Neural cell (in vitro differentiated cells): ENCODE results near the gene THOC2. TPM values are rescaled to one million over a fixed set of nuclear protein-coding genes. Genes with fewer than 3 reads are reported as not detected.

Experiments used
- H2AFZ ChIP-seq: fragments of 200-600, 300-800 bp; sonication (generic), shearing (Covaris generic); 2 replicates; pipeline ENCODE4 v1.6.0; 2014; ENCODE audit warnings: low read depth, mild to moderate bottlenecking, antibody characterized with exemption, low read length, moderate library complexity
- H3F3A ChIP-seq: fragments of 200-600 bp; shearing (Covaris generic); 2 replicates; pipeline ENCODE4 v1.6.1; 2016; ENCODE audit warnings: mild to moderate bottlenecking, moderate library complexity, mixed read lengths, antibody characterized with exemption, low read length; ENCODE audit not compliant: insufficient read depth, poor library complexity, severe bottlenecking
- H3K27ac ChIP-seq: fragments of 200-600, 300-800 bp; sonication (generic), shearing (Covaris generic); 2 replicates; pipeline ENCODE4 v1.5.1; 2014; ENCODE audit warnings: mild to moderate bottlenecking, low read length, moderate library complexity
- H3K27me3 ChIP-seq: fragments of 300-800, 200-600 bp; sonication (generic), shearing (Covaris generic); 2 replicates; pipeline ENCODE4 v1.6.0; 2014; ENCODE audit warnings: mild to moderate bottlenecking, low read depth, low read length, moderate library complexity; ENCODE audit not compliant: insufficient read depth
- H3K36me3 ChIP-seq: fragments of 300-800, 200-600 bp; sonication (generic), shearing (Covaris generic); 2 replicates; pipeline ENCODE4 v1.5.1; 2014; ENCODE audit warnings: mild to moderate bottlenecking, antibody characterized with exemption, low read length, moderate library complexity; ENCODE audit not compliant: insufficient read depth
- H3K4me2 ChIP-seq: fragments of 300-800, 200-600 bp; sonication (generic), shearing (Covaris generic); 2 replicates; pipeline ENCODE4 v1.6.0; 2014; ENCODE audit warnings: mild to moderate bottlenecking, low read length
- H3K4me3 ChIP-seq: fragments of 300-800, 200-600 bp; sonication (generic), shearing (Covaris generic); 2 replicates; pipeline ENCODE4 v1.5.1; 2014; ENCODE audit warnings: mild to moderate bottlenecking, low read length, moderate library complexity
- H3K79me2 ChIP-seq: fragments of 200-600 bp; shearing (Covaris generic); replicated peaks from 2 replicates; pipeline ENCODE4 v1.6.0; 2014; ENCODE audit warnings: mild to moderate bottlenecking, low read length, moderate library complexity; ENCODE audit not compliant: insufficient read depth
- H3K9ac ChIP-seq: fragments of 300-800, 200-600 bp; sonication (generic), shearing (Covaris generic); 2 replicates; pipeline ENCODE4 v1.6.1; 2016; ENCODE audit warnings: mild to moderate bottlenecking, low read length, mixed read lengths
- H3K9me2 ChIP-seq: fragments of 200-600 bp; shearing (Covaris generic); 2 replicates; pipeline ENCODE4 v1.6.1; 2016; ENCODE audit warnings: mild to moderate bottlenecking, low read length, mixed read lengths; ENCODE audit not compliant: insufficient read depth
- H3K9me3 ChIP-seq: fragments of 200-600, 300-800 bp; sonication (generic), shearing (Covaris generic); 2 replicates; pipeline ENCODE4 v1.6.1; 2016; ENCODE audit warnings: mild to moderate bottlenecking, mixed run types, low read length, moderate library complexity, mixed read lengths
- H4K20me1 ChIP-seq: fragments of 200-600 bp; shearing (Covaris generic); 2 replicates; pipeline ENCODE4 v1.6.1; 2016; ENCODE audit warnings: mild to moderate bottlenecking, mixed run types; ENCODE audit not compliant: insufficient read depth
- CTCF ChIP-seq: fragments of 450-650 bp; IDR thresholded peaks from 2 replicates; pipeline ENCODE4 v1.5.1; 2014; ENCODE audit warnings: antibody characterized with exemption, mild to moderate bottlenecking, moderate library complexity; ENCODE audit not compliant: poor library complexity, severe bottlenecking
- EP300 ChIP-seq: fragments of 450-650 bp; conservative IDR thresholded peaks from 2 replicates; pipeline ENCODE4 v1.6.1; 2014; ENCODE audit warnings: antibody characterized with exemption, mild to moderate bottlenecking, moderate library complexity; ENCODE audit not compliant: poor library complexity, severe bottlenecking
- EZH2 ChIP-seq: fragments of 200-600, 300-800 bp; shearing (Covaris generic), sonication (generic); IDR thresholded peaks from 2 replicates; pipeline ENCODE4 v1.6.1; 2014; ENCODE audit warnings: antibody characterized with exemption, low read length, borderline replicate concordance, mild to moderate bottlenecking; ENCODE audit not compliant: insufficient read depth, poor library complexity, severe bottlenecking
- MXI1 ChIP-seq: fragments of 450-650 bp; conservative IDR thresholded peaks from 2 replicates; pipeline ENCODE4 v1.6.1; 2014; ENCODE audit warnings: antibody characterized with exemption, mild to moderate bottlenecking; ENCODE audit not compliant: poor library complexity, severe bottlenecking
- POLR2AphosphoS5 ChIP-seq: IDR thresholded peaks from 2 replicates; pipeline ENCODE4 v1.6.1; 2012
- RAD21 ChIP-seq: fragments of 450-650 bp; conservative IDR thresholded peaks from 2 replicates; pipeline ENCODE4 v1.6.1; 2014; ENCODE audit warnings: antibody characterized with exemption, mild to moderate bottlenecking, moderate library complexity
- REST ChIP-seq: IDR thresholded peaks from 2 replicates; pipeline ENCODE4 v1.6.1; 2012; ENCODE audit warnings: borderline replicate concordance
- SMC3 ChIP-seq: fragments of 450-650 bp; conservative IDR thresholded peaks from 2 replicates; pipeline ENCODE4 v1.6.1; 2014; ENCODE audit warnings: antibody characterized with exemption, mild to moderate bottlenecking, moderate library complexity; ENCODE audit not compliant: poor library complexity
- TAF1 ChIP-seq: IDR thresholded peaks from 2 replicates; pipeline ENCODE4 v1.6.1; 2012; ENCODE audit warnings: low read depth
- polyA plus RNA-seq: library from polyadenylated mRNA; depleted of rRNA; stranded (reverse); fragments of >200 nt; gene quantifications from 2 replicates; pipeline ENCODE4 v1.2.3, GENCODE V29; 2014

THOC2 gene
- polyA plus RNA-seq, 1 donor from 2014 or later: 95.4 TPM

GRCh38 chrX:123626962-123627361 lies 105.9 kb downstream of the THOC2 start:
- Histone ChIP-seq H3K9me3 (no peaks in the 10 kb centered on the region), H3K9ac (no peak overlapping the region), H3K36me3 (no peaks in the 10 kb centered on the region), H3K79me2 (no peaks in the 10 kb centered on the region), H3K4me2 (no peak overlapping the region), H3K4me3 (no peak overlapping the region), H2AFZ (no peak overlapping the region), H3K9me2 (no peaks in the 10 kb centered on the region), H3F3A (no peaks in the 10 kb centered on the region), H3K27me3 (no peaks in the 10 kb centered on the region), H3K27ac (no peak overlapping the region), H4K20me1 (no peaks in the 10 kb centered on the region)
- TF ChIP-seq EZH2 (no peak), TAF1 (no peak), CTCF (no peak), RAD21 (no peak)

- no peaks in the 10 kb centered on the region for H3K27me3 ChIP-seq
- H3K79me2 ChIP-seq: no peaks in the 10 kb centered on the region
- H3K9ac ChIP-seq: no peak overlapping the region
- H3K4me2 ChIP-seq: no peak overlapping the region
- no peaks in the 10 kb centered on the region for H3K9me3 ChIP-seq
- H3F3A ChIP-seq: no peaks in the 10 kb centered on the region
- no peaks in the 10 kb centered on the region for H3K9me2 ChIP-seq
- H2AFZ ChIP-seq: no peak overlapping the region
- no peaks in the 10 kb centered on the region for H3K36me3 ChIP-seq
- H3K4me3 ChIP-seq: no peak overlapping the region
- TF ChIP-seq MXI1 (no peak), REST (no peak), RAD21 (no peak), SMC3 (no peak), TAF1 (no peak), CTCF (no peak), EP300 (no peak), EZH2 (no peak), POLR2AphosphoS5 (no peak)
- H4K20me1 ChIP-seq: no peaks in the 10 kb centered on the region
- no peak overlapping the region for H3K27ac ChIP-seq
Observed at GRCh38 chrX:123625952-123626351, 106.9 kb downstream of the THOC2 start.
